Smooth muscle cell (in vitro differentiated cells): ENCODE results near the gene SIRT2. TPM values are rescaled to one million over a fixed set of nuclear protein-coding genes. Genes with fewer than 3 reads are reported as not detected.

ENCODE experiments used
- DNase-seq: peaks from one replicate; lab custom pipeline; 2025; ENCODE audit not compliant: unreplicated experiment; lab: John Stamatoyannopoulos, UW
- H2AFZ ChIP-seq: fragments of 200-600 bp; sonication (generic); 2 replicates; pipeline ENCODE4 v1.6.0; 2016; ENCODE audit warnings: antibody characterized with exemption, low read depth, mild to moderate bottlenecking
- H3F3A ChIP-seq: fragments of 200-600 bp; sonication (generic); 2 replicates; pipeline ENCODE4 v1.6.0; 2017; ENCODE audit warnings: antibody characterized with exemption, low read depth
- H3K27ac ChIP-seq: fragments of 200-600 bp; sonication (generic); 2 replicates; pipeline ENCODE4 v1.5.1; 2016; ENCODE audit warnings: low read depth, mild to moderate bottlenecking
- H3K27me3 ChIP-seq: fragments of 200-600 bp; sonication (generic); 2 replicates; pipeline ENCODE4 v1.6.1; 2016; ENCODE audit warnings: low read depth, mild to moderate bottlenecking
- H3K36me3 ChIP-seq: fragments of 200-600 bp; sonication (generic); 2 replicates; pipeline ENCODE4 v1.5.1; 2016; ENCODE audit warnings: low read depth
- H3K4me1 ChIP-seq: fragments of 200-600 bp; sonication (generic); 2 replicates; pipeline ENCODE4 v1.5.1; 2016; ENCODE audit warnings: low read depth
- H3K4me2 ChIP-seq: fragments of 200-600 bp; sonication (generic); 2 replicates; pipeline ENCODE4 v1.6.0; 2016; ENCODE audit warnings: mild to moderate bottlenecking
- H3K4me3 ChIP-seq: fragments of 200-600 bp; sonication (generic); 2 replicates; pipeline ENCODE4 v1.5.1; 2016; ENCODE audit warnings: mild to moderate bottlenecking
- H3K79me2 ChIP-seq: fragments of 200-600 bp; sonication (generic); 2 replicates; pipeline ENCODE4 v1.6.0; 2016; ENCODE audit warnings: low read depth, mild to moderate bottlenecking
- H3K9ac ChIP-seq: fragments of 200-600 bp; sonication (generic); 2 replicates; pipeline ENCODE4 v1.6.0; 2016; ENCODE audit warnings: low read depth
- H3K9me3 ChIP-seq: fragments of 200-600 bp; sonication (generic); replicated peaks from 2 replicates; pipeline ENCODE4 v1.5.1; 2016; ENCODE audit warnings: low read depth
- H4K20me1 ChIP-seq: fragments of 200-600 bp; sonication (generic); 2 replicates; pipeline ENCODE4 v1.6.0; 2016; ENCODE audit warnings: low read depth
- WGBS: methylation state at CpG from one replicate; pipeline ENCODE4 v1.1.7; 2016; ENCODE audit warnings: low lambda C conversion rate; 5-methylcytosine and 5-hydroxymethylcytosine counted together
- polyA plus RNA-seq: library from polyadenylated mRNA; unstranded; fragments of >200 nt; fragmentation: Nextera tagmentation; extraction: Ambion mirVana; gene quantifications from 2 replicates; pipeline ENCODE4 v1.2.1, GENCODE V29; 2016
- total RNA-seq: library from RNA; depleted of rRNA; stranded (reverse); fragments of >200 nt; gene quantifications from 2 replicates; pipeline ENCODE4 v1.2.3, GENCODE V29; 2014
- TF ChIP-seq, protein P1 (sequence below): fragments of 200-600 bp; sonication (generic); IDR thresholded peaks from 2 replicates; pipeline ENCODE4 v1.5.1; 2017; ENCODE audit warnings: borderline replicate concordance, mild to moderate bottlenecking, antibody characterized with exemption; ENCODE audit not compliant: insufficient read depth, poor library complexity, severe bottlenecking

Gene SIRT2
- total and polyA plus RNA-seq, 2 experiments from 2014 or later, result 30.7 to 48.4 TPM

DNA sequence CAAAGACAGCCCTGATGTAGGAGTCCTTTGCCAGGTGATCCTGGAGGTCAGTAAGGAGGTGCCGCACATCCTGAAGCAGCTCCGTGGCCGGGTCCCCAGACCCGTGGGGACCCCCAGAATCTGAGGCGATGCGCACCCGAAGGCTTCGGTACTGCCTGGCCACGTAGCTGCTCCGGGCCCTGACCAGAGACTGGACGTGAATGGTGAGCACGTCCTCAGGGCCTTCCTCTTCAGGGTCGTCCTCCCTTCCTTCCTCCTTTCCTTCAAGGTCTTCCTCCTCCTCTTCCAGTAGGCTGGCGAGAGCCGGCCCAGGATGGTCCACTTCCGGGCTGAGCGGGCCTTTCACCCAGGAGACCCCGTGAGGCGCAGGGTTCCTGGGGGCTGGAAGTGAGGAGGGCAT lies 28.8 kb downstream of the SIRT2 start:
- Histone ChIP-seq H3K4me3 (no peak overlapping the region), H3K27me3 (no peaks in the 10 kb centered on the region), H2AFZ (no peak overlapping the region), H3K27ac (no peak overlapping the region), H3K79me2 (no peaks in the 10 kb centered on the region), H3K9ac (no peak overlapping the region), H3K36me3 (no peaks in the 10 kb centered on the region), H3F3A (no peaks in the 10 kb centered on the region), H3K4me1 (no peaks in the 10 kb centered on the region), H3K4me2 (no peak overlapping the region), H4K20me1 (no peaks in the 10 kb centered on the region), H3K9me3 (no peaks in the 10 kb centered on the region)
- no peak for DNase-seq
- TF ChIP-seq, protein P1, sequence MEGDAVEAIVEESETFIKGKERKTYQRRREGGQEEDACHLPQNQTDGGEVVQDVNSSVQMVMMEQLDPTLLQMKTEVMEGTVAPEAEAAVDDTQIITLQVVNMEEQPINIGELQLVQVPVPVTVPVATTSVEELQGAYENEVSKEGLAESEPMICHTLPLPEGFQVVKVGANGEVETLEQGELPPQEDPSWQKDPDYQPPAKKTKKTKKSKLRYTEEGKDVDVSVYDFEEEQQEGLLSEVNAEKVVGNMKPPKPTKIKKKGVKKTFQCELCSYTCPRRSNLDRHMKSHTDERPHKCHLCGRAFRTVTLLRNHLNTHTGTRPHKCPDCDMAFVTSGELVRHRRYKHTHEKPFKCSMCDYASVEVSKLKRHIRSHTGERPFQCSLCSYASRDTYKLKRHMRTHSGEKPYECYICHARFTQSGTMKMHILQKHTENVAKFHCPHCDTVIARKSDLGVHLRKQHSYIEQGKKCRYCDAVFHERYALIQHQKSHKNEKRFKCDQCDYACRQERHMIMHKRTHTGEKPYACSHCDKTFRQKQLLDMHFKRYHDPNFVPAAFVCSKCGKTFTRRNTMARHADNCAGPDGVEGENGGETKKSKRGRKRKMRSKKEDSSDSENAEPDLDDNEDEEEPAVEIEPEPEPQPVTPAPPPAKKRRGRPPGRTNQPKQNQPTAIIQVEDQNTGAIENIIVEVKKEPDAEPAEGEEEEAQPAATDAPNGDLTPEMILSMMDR, result no peak
- 91% methylated on average over 19 of the region's 19 CpGs for WGBS

DNA sequence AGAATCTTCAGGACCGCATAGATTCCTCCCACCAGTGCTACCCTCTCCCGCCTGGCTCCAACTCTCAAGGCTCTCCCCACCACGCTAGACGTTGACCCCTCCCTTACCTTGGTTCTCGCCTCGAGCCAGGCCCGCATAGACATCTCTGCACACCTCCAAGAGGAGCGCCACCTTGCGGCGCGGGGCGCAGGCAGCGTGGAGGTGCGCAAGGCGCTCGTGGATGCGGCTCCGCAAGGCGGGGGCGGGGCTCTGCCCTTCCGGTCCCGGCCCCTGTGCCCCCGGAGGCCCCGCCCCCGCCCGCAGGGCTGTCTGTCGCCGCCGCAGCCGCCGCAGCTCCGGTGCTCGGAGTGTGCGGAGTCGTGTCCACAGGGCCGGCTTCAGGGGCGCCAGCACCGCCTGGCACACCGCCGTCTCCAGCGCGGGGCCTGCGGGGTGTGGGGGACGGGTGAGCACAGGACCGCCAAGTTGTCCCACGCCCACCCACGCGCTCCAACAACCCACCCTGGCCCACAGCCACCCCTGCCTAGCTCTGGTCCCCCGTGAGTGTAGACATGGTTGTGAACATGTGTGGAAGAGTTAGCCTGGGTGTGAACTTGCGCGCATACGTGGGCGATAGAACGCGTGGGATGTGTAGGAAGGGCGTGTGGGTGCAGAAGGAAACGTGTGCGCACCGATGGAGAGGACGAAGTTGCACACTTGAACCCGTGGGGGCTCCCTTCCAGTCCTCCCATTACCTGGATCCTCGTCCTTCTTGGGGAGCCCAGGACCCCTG lies 29.4 kb downstream of the SIRT2 start:
- Histone ChIP-seq H3K79me2 (no peaks in the 10 kb centered on the region), H3K4me2 (peak overlapping the region; percentile 88), H3K4me3 (peak overlapping the region; percentile 36), H3K27me3 (no peaks in the 10 kb centered on the region), H3F3A (no peaks in the 10 kb centered on the region), H3K4me1 (no peaks in the 10 kb centered on the region), H4K20me1 (no peaks in the 10 kb centered on the region), H3K9me3 (no peaks in the 10 kb centered on the region), H3K9ac (no peak overlapping the region), H2AFZ (peak overlapping the region; percentile 89), H3K36me3 (no peaks in the 10 kb centered on the region), H3K27ac (no peak overlapping the region)
- TF ChIP-seq, protein P1, result peak; percentile 83
- 26% methylated on average over 47 of the region's 62 CpGs for WGBS
- DNase-seq, result peak; percentile 23

DNA sequence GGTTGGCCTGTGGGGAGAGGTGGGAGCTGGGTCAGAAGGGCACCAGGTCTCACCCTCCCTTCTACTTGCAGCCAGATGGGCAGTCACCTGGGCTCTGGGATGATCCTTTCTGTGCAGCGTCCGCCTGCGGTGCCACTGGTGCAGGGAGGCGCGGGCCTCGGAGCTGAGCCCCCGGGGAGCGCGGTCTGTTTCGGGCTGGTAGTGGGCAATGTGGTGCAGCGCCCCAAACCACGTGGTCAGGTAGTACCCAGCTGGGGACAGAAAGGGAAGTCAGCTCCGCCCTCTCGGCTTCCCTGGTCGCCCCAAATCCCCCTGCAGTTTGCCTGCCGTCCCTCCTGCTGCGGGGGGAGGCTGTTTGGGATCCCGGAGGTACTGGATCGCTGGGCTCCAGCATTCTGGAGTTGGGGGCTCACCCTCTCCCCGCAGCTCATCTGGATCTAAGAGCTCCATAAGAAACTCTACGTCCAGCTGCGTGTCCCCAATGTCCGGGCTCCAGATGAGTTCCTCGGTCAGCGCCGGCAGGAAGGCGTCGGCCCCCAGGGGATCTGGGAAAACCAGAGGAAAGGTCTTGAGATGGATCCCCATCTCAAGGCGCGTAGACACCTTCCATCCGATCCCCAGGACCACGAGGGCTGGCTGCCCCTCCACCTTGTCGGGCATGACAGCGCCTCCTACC lies 30.1 kb downstream of the SIRT2 start:
- TF ChIP-seq, protein P1, result no peak
- Histone ChIP-seq H3K27ac (no peak overlapping the region), H3K4me3 (peak overlapping the region; percentile 36), H3K79me2 (no peaks in the 10 kb centered on the region), H4K20me1 (no peaks in the 10 kb centered on the region), H3K27me3 (no peaks in the 10 kb centered on the region), H3K9ac (no peak overlapping the region), H3K36me3 (no peaks in the 10 kb centered on the region), H3K4me1 (no peaks in the 10 kb centered on the region), H3F3A (no peaks in the 10 kb centered on the region), H3K4me2 (peak overlapping the region; percentile 88), H3K9me3 (no peaks in the 10 kb centered on the region), H2AFZ (peak overlapping the region; percentile 89)
- DNase-seq, result no peak
- 51% methylated on average over 31 of the region's 34 CpGs for WGBS
